KMS-11 (cell line): Measurements from ENCODE around the gene SLC8A1.

Experiments
- H2AFZ ChIP-seq: fragments of 200-600 bp; sonication (generic); 2 replicates; pipeline ENCODE4 v1.6.1; 2016; ENCODE audit warnings: antibody characterized with exemption, mixed run types, low read depth
- H3K27ac ChIP-seq: fragments of 200-600 bp; sonication (generic); 2 replicates; pipeline ENCODE4 v1.6.1; 2016; ENCODE audit warnings: mild to moderate bottlenecking, mixed run types
- H3K27me3 ChIP-seq: fragments of 200-600 bp; sonication (generic); 2 replicates; pipeline ENCODE4 v1.6.1; 2017; ENCODE audit warnings: mild to moderate bottlenecking, low read depth, mixed run types, moderate library complexity; ENCODE audit not compliant: insufficient read depth
- H3K36me3 ChIP-seq: fragments of 200-600 bp; sonication (generic); 2 replicates; pipeline ENCODE4 v1.6.1; 2017; ENCODE audit warnings: mild to moderate bottlenecking, mixed run types; ENCODE audit not compliant: insufficient read depth
- H3K4me1 ChIP-seq: fragments of 200-600 bp; sonication (generic); 2 replicates; pipeline ENCODE4 v1.6.1; 2016; ENCODE audit warnings: mild to moderate bottlenecking, low read depth, mixed run types; ENCODE audit not compliant: poor library complexity, severe bottlenecking
- H3K4me2 ChIP-seq: fragments of 200-600 bp; sonication (generic); 2 replicates; pipeline ENCODE4 v1.7.0; 2016; ENCODE audit warnings: mild to moderate bottlenecking, mixed run types
- H3K4me3 ChIP-seq: fragments of 200-600 bp; sonication (generic); IDR thresholded peaks from 2 replicates; pipeline ENCODE4 v1.6.1; 2017; ENCODE audit warnings: low read depth, low read length, mixed read lengths; ENCODE audit not compliant: insufficient read depth
- H3K79me2 ChIP-seq: fragments of 200-600 bp; sonication (generic); 2 replicates; pipeline ENCODE4 v1.6.1; 2016; ENCODE audit warnings: low read depth, mixed run types; ENCODE audit not compliant: insufficient read depth
- H3K9ac ChIP-seq: fragments of 200-600 bp; sonication (generic); 2 replicates; pipeline ENCODE4 v1.6.1; 2016; ENCODE audit warnings: mild to moderate bottlenecking, mixed run types
- H4K20me1 ChIP-seq: fragments of 200-600 bp; sonication (generic); 2 replicates; pipeline ENCODE4 v1.6.1; 2016; ENCODE audit warnings: mild to moderate bottlenecking, mixed run types; ENCODE audit not compliant: insufficient read depth
- CTCF ChIP-seq: fragments of 200-600 bp; sonication (generic); conservative IDR thresholded peaks from 2 replicates; pipeline ENCODE4 v1.6.1; 2017; ENCODE audit warnings: low read depth, mild to moderate bottlenecking, antibody characterized with exemption, low read length, moderate library complexity, mixed read lengths

Gene SLC8A1

GRCh38 chr2:40418614-40419363, 33.1 kb downstream of the SLC8A1 start:
- Histone ChIP-seq H3K9ac (no peak overlapping the region), H3K79me2 (no peaks in the 10 kb centered on the region), H3K27me3 (no peaks in the 10 kb centered on the region), H3K4me2 (no peak overlapping the region), H3K4me1 (no peaks in the 10 kb centered on the region), H2AFZ (no peak overlapping the region), H4K20me1 (no peaks in the 10 kb centered on the region), H3K36me3 (no peaks in the 10 kb centered on the region), H3K4me3 (no peak overlapping the region), H3K27ac (no peak overlapping the region)
- TF ChIP-seq CTCF, result no peak

- Histone ChIP-seq H3K27me3 (no peaks in the 10 kb centered on the region), H3K9ac (no peak overlapping the region), H3K27ac (no peak overlapping the region), H3K4me1 (no peaks in the 10 kb centered on the region), H3K4me3 (no peak overlapping the region), H3K79me2 (no peaks in the 10 kb centered on the region), H3K36me3 (no peaks in the 10 kb centered on the region), H3K4me2 (no peak overlapping the region), H4K20me1 (no peaks in the 10 kb centered on the region), H2AFZ (no peak overlapping the region)
- no peak for TF ChIP-seq CTCF
Observed at GRCh38 chr2:40416486-40416885, 35.4 kb downstream of the SLC8A1 start.

GRCh38 chr2:40415391-40415790, 36.5 kb downstream of the SLC8A1 start:
- H3K9ac ChIP-seq, result no peak overlapping the region
- no peak overlapping the region for H3K27ac ChIP-seq
- no peaks in the 10 kb centered on the region for H3K27me3 ChIP-seq
- H4K20me1 ChIP-seq, result no peaks in the 10 kb centered on the region
- H3K4me1 ChIP-seq, result no peaks in the 10 kb centered on the region
- no peak overlapping the region for H3K4me3 ChIP-seq
- no peaks in the 10 kb centered on the region for H3K79me2 ChIP-seq
- no peak overlapping the region for H2AFZ ChIP-seq
- H3K4me2 ChIP-seq, result no peak overlapping the region
- no peaks in the 10 kb centered on the region for H3K36me3 ChIP-seq
- TF ChIP-seq CTCF, result no peak

- Histone ChIP-seq H3K9ac (no peak overlapping the region), H3K36me3 (no peaks in the 10 kb centered on the region), H3K4me1 (no peaks in the 10 kb centered on the region), H3K4me3 (no peak overlapping the region), H2AFZ (no peak overlapping the region), H3K79me2 (no peaks in the 10 kb centered on the region), H3K27me3 (no peaks in the 10 kb centered on the region), H4K20me1 (no peaks in the 10 kb centered on the region), H3K27ac (no peak overlapping the region), H3K4me2 (no peak overlapping the region)
- TF ChIP-seq CTCF, result no peak
Observed at GRCh38 chr2:40412456-40412855, 39.4 kb downstream of the SLC8A1 start.
